HG03460 (cell line): ENCODE results near the gene ITGBL1.
"Not testable (repeated sequence)": the region's sequence is repeated elsewhere in the genome, so short reads cannot be mapped to it uniquely, and the experiment has no call there.

Experiments used
- ATAC-seq: cut with Tn5 transposase; IDR thresholded peaks from one replicate; pipeline ENCODE4 v1.9.1; 2021; ENCODE audit not compliant: unreplicated experiment

The ITGBL1 gene

GRCh38 chr13:101511766-101512165, 59.3 kb downstream of the ITGBL1 start:
- ATAC-seq = no peak

DNA sequence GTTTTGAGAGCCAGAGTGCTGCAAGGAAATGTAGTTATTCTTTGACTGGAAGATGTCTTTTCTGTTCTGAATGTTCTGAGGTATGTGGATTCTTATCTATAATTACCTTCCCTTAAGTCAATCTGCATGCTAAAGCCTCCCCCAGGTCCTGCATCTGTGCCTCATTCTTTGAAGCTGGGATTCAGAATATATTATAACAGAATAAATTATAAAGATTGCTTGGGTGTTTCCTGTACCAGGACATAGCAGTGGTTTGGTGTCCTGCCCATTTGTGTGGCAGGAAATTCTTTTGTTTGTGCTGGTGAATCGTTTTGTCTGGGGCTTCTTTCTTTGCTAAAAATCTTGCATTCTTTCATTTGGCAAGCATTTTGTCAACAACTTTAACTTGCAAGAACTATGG, 60.2 kb downstream of the ITGBL1 start:
- no peak for ATAC-seq

DNA sequence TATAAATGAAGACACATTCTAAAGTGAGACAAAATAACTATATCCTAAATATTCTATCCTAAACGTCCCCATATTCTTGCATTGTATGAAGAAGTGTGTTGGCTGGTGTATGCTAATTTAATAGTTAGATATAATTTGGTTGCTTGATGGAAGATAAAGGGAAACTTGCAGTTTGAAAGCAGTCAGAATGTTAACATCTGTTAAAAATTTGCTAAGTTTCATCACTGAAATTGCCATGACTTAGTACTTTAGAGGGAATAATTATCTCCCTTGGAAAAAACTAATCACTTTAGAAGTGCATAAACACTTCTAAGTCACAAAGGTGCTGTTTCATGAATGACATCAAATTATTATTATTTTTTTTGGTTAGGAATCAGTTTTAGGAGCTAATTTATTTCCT, 61.6 kb downstream of the ITGBL1 start:
- ATAC-seq = no peak

- ATAC-seq = no peak
Observed at GRCh38 chr13:101514695-101515275, 62.3 kb downstream of the ITGBL1 start.

- no peak for ATAC-seq
Observed at GRCh38 chr13:101515504-101515903, 63.0 kb downstream of the ITGBL1 start.

DNA sequence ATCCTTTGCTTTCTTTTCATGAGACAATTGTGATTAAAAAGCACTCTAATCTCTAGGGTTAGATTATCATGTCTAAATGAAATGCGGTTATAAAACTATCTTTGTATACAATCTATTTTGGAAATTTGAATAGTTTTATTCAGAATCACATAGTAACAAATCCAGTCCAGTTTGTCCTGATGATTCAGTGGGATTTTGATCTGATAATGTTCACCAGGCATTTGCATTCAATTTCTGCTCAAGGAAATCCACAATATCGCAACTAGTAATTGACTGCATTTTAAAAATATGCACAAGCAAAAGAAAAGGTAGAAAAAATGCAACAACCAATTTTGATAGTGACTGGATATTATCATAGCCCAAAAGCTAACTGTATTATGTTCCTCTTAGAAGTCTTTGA, 63.8 kb downstream of the ITGBL1 start:
- no peak for ATAC-seq

DNA sequence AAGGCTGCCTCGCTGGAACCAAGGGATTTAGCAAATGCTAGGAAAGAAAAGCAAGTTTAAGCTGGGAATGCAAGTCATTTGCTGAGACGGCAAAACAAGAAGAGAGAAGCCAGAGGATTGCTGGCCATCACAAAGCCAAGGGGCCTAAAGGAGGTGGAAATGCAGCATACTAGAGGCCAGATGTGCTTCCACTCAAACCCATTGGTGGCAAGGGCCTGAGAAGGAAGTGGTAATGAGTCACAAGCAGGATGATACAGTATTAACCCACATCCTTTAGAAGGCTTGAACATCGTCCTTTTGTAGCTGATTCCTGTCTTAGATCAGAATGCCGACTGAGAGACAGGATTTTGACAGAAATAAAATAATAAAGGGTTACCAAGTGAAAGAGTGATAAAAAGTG, 68.2 kb downstream of the ITGBL1 start:
- peak; percentile 94 for ATAC-seq

DNA sequence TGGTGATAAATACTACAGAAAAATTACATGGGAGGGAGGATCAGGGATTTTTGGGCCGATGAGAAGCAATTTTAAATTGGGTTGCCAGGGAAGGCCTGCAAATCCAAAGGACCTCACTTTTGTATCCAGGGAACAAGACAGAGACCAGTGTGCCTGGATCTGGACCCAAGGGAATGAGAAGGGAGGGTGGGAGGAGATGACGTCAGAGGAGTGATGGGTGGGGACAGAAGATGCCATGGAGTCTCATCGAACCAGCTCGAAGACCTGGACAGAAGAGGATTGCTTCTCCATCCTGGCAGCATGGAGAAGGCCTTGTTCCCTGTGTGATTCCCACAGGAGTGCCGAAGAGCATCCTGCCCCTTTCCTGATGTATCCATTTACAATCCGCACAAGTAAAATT, 68.9 kb downstream of the ITGBL1 start:
- ATAC-seq = no peak

DNA sequence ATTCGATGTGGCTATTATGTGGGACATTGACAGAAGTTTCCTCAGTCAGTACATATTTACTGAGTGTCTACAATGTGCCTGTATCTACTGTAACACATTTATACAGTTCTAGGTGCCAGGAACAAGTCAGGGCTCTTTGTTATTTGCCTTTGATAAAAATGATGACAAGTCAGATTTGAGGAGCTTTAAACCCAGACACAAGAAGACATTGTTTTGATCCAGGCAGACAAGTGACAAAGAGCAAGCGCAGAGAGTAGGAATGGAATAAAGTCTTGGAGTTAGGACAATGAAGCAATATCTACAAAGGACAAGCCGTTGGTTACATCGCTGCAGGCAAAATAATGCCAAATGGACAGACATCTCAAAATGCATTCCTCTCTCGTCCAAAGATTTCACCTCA, 70.1 kb downstream of the ITGBL1 start:
- ATAC-seq = no peak

GRCh38 chr13:101523154-101524131, 71.0 kb downstream of the ITGBL1 start:
- no peak for ATAC-seq

DNA sequence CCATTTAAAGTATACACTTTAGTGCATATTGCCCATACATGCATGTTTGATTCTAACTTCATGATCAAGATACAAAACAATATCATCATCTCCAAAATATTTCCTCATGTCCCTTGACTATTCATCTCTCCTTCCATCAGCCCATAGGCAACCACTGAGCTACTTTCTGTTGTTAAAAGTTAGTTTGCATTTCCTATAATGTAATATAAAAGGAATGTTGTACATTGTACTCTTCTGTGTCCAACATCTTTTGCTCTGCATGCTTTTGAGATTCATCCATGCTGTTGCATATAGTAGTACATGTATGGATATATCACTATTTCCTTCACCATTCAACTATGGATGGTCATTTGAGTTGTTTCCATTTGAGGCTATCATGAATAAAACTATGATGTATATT, 74.7 kb downstream of the ITGBL1 start:
- ATAC-seq = no peak

DNA sequence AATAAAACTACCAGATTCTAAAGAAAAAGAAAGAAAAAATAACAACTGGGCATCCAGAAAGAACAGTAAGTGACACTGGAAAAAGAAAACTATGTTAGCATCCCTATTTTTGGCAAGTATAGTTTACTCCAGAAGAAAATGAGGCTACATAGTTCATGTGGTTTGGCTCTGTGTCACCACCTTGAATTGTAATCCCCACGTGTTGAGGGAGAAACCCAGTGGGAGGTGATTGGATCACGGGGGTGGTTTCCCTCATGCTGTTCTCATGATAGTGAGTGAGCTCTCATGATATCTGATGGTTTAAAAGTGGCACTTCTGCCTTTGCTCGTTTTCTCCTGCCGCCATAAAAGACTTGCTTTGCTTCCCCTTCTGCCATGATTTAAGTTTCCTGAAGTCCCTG, 76.9 kb downstream of the ITGBL1 start:
- no peak for ATAC-seq

DNA sequence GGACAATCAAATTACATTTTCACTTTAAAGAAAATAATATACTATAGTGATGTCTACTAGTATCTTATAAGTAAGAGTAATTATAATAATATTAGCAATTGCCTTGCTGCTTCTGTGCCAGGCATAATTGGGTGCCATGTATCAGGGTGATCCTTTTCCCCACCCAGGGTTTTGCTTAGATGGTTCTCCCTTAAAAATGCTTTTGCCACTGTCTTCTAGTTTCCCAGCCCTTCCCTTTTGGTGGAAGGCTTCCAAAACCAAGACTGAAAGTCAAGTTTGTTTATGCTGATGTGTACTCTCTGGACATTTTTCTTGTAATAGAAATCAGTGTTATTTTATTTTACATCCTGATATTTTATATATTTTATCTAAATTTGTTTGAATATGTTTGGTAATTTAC, 77.8 kb downstream of the ITGBL1 start:
- no peak for ATAC-seq

GRCh38 chr13:101535192-101535746, 82.8 kb downstream of the ITGBL1 start:
- ATAC-seq = no peak

GRCh38 chr13:101536079-101536478, 83.6 kb downstream of the ITGBL1 start:
- ATAC-seq = no peak

GRCh38 chr13:101544544-101544943, 92.1 kb downstream of the ITGBL1 start:
- not testable (repeated sequence) for ATAC-seq

GRCh38 chr13:101544979-101545378, 92.5 kb downstream of the ITGBL1 start:
- no peak for ATAC-seq

GRCh38 chr13:101545521-101545920, 93.0 kb downstream of the ITGBL1 start:
- no peak for ATAC-seq

GRCh38 chr13:101552286-101552685, 99.8 kb downstream of the ITGBL1 start:
- no peak for ATAC-seq

DNA sequence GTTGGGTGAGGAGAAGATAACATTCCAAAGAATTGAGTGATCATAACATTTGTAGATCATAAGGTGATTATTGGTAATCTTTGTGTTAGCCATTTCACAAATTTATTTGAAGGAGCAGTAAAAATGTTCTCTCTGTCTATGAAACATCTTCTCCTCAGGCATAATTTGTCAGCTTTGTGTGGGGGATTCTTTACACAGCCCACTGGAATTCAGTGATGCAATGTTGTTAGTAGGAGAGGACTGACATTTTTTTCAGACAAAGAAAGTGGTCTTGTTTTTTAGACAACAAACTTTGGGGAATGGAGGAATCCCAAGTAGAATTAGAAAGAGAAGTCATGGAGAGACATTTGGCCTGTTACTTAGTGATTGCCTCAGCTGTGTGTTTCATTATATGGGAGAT, 100.3 kb downstream of the ITGBL1 start:
- no peak for ATAC-seq

- ATAC-seq = no peak
Observed at GRCh38 chr13:101554420-101555125, 102.1 kb downstream of the ITGBL1 start.
